Activated naive CD4-positive, alpha-beta T cell treated with anti-CD3 and anti-CD28 coated beads, Interleukin-2, amount 10 ng/mL, durations not matched to agents 7 days and 5 days (primary cell): Measurements from ENCODE around the gene CA5A.
"Not testable (repeated sequence)": the region's sequence is repeated elsewhere in the genome, so short reads cannot be mapped to it uniquely, and the experiment has no call there.

Experiments
- CTCF ChIA-PET: fragments of 350-600 bp; sonication (Branson Sonifier 250); formaldehyde crosslinking; loops from one replicate; lab custom pipeline; 2021; ENCODE audit warnings: antibody characterized with exemption; lab: Charles Lee
- DNase-seq: peaks from one replicate; pipeline ENCODE4 v3.0.0-alpha.2; 2020
- H3K27ac Mint-ChIP-seq: one replicate; pipeline ENCODE4 v1.8.0; 2021; ENCODE audit warnings: mild to moderate bottlenecking, moderate library complexity, mixed read lengths
- H3K27me3 Mint-ChIP-seq: one replicate; pipeline ENCODE4 v1.8.0; 2021; ENCODE audit warnings: mild to moderate bottlenecking, mixed read lengths
- H3K36me3 Mint-ChIP-seq: one replicate; pipeline ENCODE4 v1.8.0; 2021; ENCODE audit warnings: mixed read lengths
- H3K4me1 Mint-ChIP-seq: one replicate; pipeline ENCODE4 v1.8.0; 2021; ENCODE audit warnings: mixed read lengths
- H3K4me3 Mint-ChIP-seq: one replicate; pipeline ENCODE4 v1.8.0; 2021; ENCODE audit warnings: mild to moderate bottlenecking, moderate library complexity, mixed read lengths
- H3K9me3 Mint-ChIP-seq: one replicate; pipeline ENCODE4 v1.8.0; 2021; ENCODE audit warnings: mixed read lengths

Gene CA5A

DNA sequence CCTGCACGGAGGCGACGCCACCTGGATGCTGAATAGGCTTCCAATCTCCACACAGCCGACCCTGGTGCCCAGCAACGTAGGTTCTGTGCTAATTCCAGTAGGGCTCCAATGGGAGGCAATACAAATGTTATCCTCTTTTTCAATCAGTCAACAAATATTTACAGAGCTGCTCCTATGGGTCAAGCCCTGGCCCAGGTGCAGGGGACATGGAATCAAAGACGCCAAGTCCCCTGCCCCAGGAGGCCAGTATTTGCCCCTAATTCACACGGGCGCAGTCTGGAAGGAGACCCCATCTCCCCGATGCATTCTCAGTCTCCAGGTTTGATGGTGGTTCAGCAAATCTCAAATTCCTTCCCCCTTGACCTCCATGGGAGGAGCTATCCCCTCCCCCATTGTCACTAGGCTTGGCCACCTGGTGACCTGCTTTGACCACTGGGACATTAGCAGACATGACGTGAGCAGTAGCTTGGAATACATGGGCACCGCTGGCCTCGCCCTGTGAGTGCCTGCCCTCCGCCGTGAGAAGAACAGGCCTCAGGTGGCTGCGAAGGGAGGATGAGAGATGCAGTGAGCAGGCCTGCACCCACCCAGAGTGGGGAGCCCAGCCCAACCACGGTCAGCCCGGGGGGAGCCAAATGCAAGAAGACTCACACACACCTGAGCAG, 3.7 kb downstream of the CA5A start:
- CTCF ChIA-PET, H3K27ac Mint-ChIP-seq, H3K4me1 Mint-ChIP-seq, H3K9me3 Mint-ChIP-seq, DNase-seq, H3K36me3 Mint-ChIP-seq, H3K4me3 Mint-ChIP-seq: not testable (repeated sequence)
- peaks cover 33% of the 10 kb centered on the region for H3K27me3 Mint-ChIP-seq

DNA sequence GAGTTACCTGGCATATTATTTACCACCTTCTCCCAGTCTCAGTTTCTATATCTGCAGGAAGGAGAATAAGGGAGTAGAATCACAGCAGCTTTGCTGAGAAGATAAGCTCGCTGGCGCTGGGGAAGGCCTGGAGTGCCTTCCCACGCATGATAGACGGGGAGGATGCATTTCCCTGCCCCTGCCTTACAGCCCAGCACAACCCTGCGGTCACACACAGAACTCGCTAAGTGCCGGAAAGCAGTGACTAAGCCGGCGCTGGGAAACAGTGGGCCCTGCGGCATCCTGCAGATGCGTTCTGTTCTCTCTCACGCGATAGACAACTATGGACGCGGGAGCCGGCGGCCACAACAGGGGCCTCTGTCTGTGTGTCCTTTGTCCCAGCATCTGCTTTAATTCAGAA, 4.8 kb downstream of the CA5A start:
- no peak for DNase-seq
- H3K36me3 Mint-ChIP-seq, result no peaks in the 10 kb centered on the region
- no peak overlapping the region for H3K4me3 Mint-ChIP-seq
- CTCF ChIA-PET, result no interaction called here
- peaks cover 1% of the 10 kb centered on the region for H3K4me1 Mint-ChIP-seq
- no peaks in the 10 kb centered on the region for H3K9me3 Mint-ChIP-seq
- no peak overlapping the region for H3K27ac Mint-ChIP-seq
- peaks cover 33% of the 10 kb centered on the region for H3K27me3 Mint-ChIP-seq

DNA sequence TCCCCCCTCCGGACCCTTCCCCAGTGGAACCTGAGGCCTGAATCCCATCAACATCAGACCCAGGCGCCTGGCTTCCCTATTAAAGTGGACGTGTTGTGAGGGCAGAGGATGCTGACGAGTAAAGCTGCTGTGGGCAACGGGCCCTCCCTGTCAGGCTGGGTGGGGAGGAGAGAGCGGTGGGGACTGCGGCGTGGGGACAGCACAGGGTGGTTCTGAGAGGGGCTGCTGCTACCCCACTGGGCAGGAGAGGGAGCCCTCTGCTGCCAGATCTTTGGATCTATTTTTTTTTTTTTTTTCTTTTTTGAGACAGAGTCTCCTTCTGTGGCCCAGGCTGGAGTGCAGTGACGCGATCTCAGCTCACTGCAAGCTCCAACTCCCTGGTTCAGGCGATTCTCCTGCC, 5.9 kb downstream of the CA5A start:
- no peak overlapping the region for H3K27ac Mint-ChIP-seq
- H3K4me3 Mint-ChIP-seq, result no peak overlapping the region
- no peak for DNase-seq
- peaks cover 5% of the 10 kb centered on the region for H3K4me1 Mint-ChIP-seq
- peaks cover 39% of the 10 kb centered on the region for H3K27me3 Mint-ChIP-seq
- H3K36me3 Mint-ChIP-seq, result no peaks in the 10 kb centered on the region
- no peaks in the 10 kb centered on the region for H3K9me3 Mint-ChIP-seq
- CTCF ChIA-PET, result interaction anchor here (0.6 to 0.7 kb wide), 2 partner anchors 28 to 139 kb away, joined by 3 to 5 read pairs; no protein-coding TSS in a partner anchor

DNA sequence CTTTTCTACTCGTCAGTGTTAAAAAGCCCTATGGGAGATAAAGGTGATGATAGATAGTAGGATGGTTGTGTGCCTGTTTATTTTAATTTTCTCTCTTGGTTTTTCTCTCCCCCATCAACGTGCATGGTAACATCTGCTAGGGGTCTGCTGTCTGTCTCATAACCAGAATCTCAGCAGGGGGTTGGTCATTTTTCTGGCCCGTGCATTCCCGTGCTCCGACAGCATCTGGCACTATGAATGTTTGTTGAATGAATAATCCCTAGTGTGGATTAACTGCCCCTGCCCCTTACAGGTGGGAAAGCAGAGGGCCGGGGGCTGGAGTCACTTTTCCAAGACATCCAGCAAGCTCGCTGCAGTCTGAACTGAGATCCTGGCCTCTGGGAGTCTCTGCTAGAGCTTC, 6.3 kb downstream of the CA5A start:
- no peak overlapping the region for H3K4me3 Mint-ChIP-seq
- CTCF ChIA-PET, result no interaction called here
- no peaks in the 10 kb centered on the region for H3K9me3 Mint-ChIP-seq
- no peaks in the 10 kb centered on the region for H3K36me3 Mint-ChIP-seq
- no peak overlapping the region for H3K27ac Mint-ChIP-seq
- no peak for DNase-seq
- peaks cover 5% of the 10 kb centered on the region for H3K4me1 Mint-ChIP-seq
- peaks cover 39% of the 10 kb centered on the region for H3K27me3 Mint-ChIP-seq

DNA sequence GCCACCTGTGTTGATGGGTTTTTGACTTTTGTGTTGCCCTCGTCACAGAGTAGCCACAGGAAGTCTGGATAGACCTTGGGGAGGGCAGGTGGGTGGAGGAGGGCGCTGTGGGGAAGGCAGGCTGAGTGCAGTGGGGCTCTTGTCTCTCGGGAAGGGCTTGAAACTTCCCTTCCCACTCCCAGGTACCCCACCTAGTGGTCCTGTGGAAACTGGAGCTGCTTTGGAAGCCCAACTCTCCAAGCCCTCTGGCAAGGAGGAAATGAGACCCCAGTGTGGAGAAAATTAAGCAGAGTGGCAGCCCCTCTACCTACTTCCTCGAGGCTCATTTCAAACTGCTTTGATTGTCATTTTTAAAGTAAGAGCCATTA, 9.2 kb downstream of the CA5A start:
- H3K27ac Mint-ChIP-seq, result no peak overlapping the region
- peaks cover 52% of the 10 kb centered on the region for H3K27me3 Mint-ChIP-seq
- CTCF ChIA-PET, result interaction anchor here (0.8 to 0.9 kb wide), 2 partner anchors 10 to 21 kb away, joined by 3 read pairs; no protein-coding TSS in a partner anchor
- H3K9me3 Mint-ChIP-seq, result no peaks in the 10 kb centered on the region
- no peak for DNase-seq
- no peak overlapping the region for H3K4me3 Mint-ChIP-seq
- peaks cover 5% of the 10 kb centered on the region for H3K4me1 Mint-ChIP-seq
- no peaks in the 10 kb centered on the region for H3K36me3 Mint-ChIP-seq

DNA sequence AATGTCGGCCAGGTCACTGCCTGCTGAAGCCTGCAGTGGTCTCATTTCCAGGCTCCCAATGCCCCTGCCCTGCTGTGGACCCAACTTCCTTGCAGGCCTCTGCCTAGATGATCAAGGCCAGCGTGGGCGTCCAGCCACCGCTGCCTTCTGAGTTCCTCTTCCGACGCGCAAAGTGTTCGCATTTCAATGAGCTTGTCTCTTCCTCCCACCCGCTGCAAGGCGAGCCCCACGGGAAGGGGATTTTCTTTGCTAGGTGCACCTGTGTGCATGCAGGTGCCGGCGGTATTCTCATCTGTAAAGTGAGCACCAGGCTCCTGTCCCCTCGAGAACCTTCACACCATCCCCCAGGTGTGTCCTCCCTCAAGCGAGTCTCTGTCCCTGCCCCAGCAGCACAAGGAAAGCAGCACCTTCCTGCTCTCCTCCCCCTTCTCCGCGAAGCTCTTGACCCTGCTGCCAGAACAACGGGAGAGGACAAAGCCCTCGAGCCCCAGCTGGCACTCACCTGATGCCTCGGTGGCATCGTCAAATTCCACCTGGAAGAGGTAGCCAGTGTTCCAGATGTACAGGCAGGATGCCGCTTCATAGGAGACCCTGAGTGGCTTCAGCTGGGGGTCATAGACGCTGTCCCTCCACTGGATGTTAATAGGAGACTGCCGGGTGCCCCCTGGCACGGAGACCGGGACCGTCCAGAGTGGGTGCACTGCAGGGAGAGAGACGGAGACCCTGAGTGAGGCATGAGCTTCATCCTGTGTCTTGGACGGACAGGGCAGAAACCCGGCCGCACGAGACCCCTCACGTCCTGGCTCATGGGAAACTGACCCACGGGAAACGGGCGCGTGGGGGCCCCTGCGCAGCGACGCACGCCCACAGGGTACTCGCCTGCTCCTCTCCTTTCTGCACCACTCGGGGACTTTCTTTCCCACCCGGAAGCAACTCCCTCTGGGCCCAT, 9.8 kb downstream of the CA5A start:
- H3K9me3 Mint-ChIP-seq, result no peaks in the 10 kb centered on the region
- no peaks in the 10 kb centered on the region for H3K36me3 Mint-ChIP-seq
- H3K4me1 Mint-ChIP-seq, result peaks cover 5% of the 10 kb centered on the region
- no peak for DNase-seq
- CTCF ChIA-PET, result interaction anchor here (1.0 to 1.7 kb wide), 5 partner anchors 11 to 148 kb away, joined by 3 to 5 read pairs (median 3); no protein-coding TSS in a partner anchor
- peak overlapping the region; percentile 52 for H3K27ac Mint-ChIP-seq
- H3K27me3 Mint-ChIP-seq, result peaks cover 52% of the 10 kb centered on the region
- H3K4me3 Mint-ChIP-seq, result no peak overlapping the region

DNA sequence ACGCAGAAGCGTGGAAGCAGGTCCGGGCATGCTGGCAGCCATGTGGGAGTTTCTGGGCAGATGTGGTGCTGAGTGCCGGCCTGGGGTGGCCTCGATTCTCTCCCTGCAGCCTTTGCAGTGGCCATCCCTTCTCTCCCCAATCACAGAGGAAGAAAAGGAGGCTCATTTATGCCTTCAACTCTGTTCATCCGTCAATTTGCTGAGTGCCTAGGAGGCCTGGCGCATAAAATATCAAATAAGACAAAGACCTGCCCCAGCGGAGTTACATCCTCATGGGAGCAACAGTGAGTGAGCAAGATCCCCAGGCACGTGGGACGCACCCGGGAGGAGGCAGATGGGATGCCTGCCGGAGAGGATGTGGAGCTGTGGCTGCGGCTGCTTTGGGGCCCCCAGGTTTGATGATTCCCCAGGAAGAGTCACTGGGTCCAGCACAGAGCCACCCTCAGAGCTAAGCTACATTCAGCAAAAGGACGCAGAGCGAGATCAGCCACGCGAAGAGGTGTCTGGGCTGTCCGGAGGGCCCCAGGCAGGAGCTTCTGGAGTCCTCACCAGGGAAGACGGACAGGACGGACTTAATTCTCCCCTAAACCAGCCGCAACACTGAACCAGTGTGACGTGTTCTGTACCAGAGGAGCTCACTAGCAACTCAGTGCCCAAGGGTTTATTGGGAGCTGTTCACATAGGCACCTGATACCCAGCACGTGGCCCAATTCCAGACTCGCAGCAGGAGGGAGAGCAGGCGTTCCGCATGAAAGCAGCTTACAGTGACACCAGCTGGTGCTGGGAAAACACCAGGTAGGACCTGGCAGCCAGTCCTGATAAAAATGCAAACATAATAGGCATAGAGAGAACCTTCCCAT, 11.3 kb downstream of the CA5A start:
- DNase-seq, result no peak
- Mint-ChIP-seq H3K36me3 (no peaks in the 10 kb centered on the region), H3K27ac (no peak overlapping the region), H3K27me3 (peaks cover 56% of the 10 kb centered on the region), H3K9me3 (no peaks in the 10 kb centered on the region), H3K4me1 (peaks cover 5% of the 10 kb centered on the region), H3K4me3 (no peak overlapping the region)
- CTCF ChIA-PET, result interaction anchor here (1.0 to 1.7 kb wide), 3 partner anchors 9 to 146 kb away, joined by 3 to 5 read pairs (median 3); no protein-coding TSS in a partner anchor

DNA sequence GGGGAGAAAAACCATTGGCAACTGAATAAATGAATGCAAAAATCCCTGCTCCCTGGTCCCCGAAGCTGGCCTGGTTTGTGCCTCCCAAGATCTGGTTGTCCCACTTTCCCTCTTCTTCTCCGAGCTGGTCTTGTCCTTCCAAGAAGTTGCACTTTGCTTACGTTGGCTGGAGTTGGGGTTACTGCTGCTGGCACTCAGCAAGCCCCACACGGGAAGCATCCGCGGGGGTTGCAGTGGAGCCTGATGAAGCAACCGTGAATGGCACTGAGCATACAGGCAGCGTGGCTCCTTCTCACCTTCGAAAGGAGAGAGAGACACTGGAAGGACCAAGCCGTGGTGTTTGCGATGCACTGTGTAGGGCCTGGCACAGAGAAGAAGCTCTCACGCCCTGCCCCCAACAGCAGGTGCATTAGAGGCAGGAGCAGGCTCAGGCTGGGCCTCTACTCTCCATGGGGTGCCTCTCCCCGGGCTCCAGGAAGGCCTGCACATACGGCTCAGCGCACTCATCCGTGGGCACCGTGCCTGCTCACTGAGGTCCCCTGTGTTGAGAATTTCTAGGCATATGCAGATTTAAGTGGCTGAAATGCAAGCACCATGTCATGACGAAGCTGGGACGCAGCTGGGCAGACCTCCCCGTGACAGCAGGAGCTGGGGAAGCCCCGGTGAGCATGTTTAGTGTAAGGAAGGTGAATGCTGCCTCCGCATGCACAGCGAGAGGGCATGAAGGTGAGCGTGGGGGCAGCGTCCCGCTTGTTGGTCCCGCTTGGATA, 12.1 kb downstream of the CA5A start:
- DNase-seq, result no peak
- H3K27ac Mint-ChIP-seq, result no peak overlapping the region
- peaks cover 5% of the 10 kb centered on the region for H3K4me1 Mint-ChIP-seq
- H3K27me3 Mint-ChIP-seq, result peaks cover 64% of the 10 kb centered on the region
- no peaks in the 10 kb centered on the region for H3K36me3 Mint-ChIP-seq
- no peaks in the 10 kb centered on the region for H3K9me3 Mint-ChIP-seq
- H3K4me3 Mint-ChIP-seq, result no peak overlapping the region
- CTCF ChIA-PET, result no interaction called here

DNA sequence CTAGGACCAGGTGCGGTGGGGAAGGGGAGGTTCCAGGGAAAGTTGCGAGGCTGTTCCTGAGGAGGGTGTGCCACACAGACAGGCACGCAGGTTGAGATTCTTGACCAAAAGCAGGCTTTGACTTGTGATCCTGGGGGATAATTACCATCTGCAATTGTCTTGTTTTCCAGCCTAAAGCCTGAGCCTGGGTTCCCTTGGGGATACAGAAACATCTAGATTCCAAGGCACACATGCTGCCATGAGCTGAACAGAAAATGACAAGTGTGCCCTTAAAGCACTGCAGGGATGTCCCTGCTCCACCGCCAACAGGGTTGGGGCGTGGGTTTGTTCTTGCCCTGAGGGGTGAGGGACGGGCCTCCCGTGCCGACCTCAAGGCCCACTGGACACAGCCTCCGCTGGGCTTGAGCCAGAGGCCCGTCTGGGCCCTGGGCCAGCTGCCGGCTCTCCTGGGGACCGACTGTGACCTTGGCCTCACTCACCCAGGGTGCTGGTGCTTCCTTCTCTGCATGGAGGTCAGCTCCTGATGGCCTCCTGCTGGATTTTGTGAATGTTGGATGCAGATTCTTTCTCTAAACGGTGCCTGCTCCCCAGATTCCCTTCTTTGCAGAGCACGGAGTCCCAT, 14.0 kb downstream of the CA5A start:
- no peak overlapping the region for H3K27ac Mint-ChIP-seq
- no peak overlapping the region for H3K4me3 Mint-ChIP-seq
- CTCF ChIA-PET, result no interaction called here
- H3K9me3 Mint-ChIP-seq, result no peaks in the 10 kb centered on the region
- H3K4me1 Mint-ChIP-seq, result peaks cover 9% of the 10 kb centered on the region
- H3K27me3 Mint-ChIP-seq, result peaks cover 68% of the 10 kb centered on the region
- no peak for DNase-seq
- H3K36me3 Mint-ChIP-seq, result no peaks in the 10 kb centered on the region

DNA sequence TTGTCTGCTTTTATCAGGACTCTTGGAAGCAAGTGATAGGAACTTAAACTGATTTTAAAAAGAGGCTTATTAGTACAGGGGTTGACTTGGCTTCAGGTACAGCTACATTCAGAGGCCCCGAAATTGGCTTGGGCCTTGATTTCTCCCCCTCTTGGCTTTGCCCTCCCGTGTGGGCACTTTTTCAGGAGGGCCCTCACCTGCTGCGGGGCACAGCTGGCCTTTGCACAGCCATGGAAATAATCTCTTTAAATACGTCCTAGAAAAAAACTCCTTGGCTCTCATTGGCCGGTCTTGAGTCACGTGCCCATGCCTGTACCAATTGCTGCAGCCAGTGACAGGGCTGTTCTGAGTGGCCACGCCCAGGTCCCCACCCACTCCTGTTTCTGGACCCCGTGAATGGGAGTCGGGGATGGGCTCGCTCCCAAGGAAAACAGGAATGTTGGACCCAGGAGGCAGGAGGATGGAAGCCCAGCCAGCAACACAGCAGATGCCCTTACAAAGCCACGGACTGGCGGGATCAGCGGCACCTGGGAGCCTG, 15.0 kb downstream of the CA5A start:
- Mint-ChIP-seq H3K4me3 (no peak overlapping the region), H3K36me3 (no peaks in the 10 kb centered on the region), H3K27ac (no peak overlapping the region), H3K4me1 (peaks cover 6% of the 10 kb centered on the region), H3K9me3 (no peaks in the 10 kb centered on the region), H3K27me3 (peaks cover 58% of the 10 kb centered on the region)
- CTCF ChIA-PET, result interaction anchor here (0.9 kb wide), 1 partner anchor 10 kb away, joined by 3 read pairs; no protein-coding TSS in a partner anchor
- no peak for DNase-seq

DNA sequence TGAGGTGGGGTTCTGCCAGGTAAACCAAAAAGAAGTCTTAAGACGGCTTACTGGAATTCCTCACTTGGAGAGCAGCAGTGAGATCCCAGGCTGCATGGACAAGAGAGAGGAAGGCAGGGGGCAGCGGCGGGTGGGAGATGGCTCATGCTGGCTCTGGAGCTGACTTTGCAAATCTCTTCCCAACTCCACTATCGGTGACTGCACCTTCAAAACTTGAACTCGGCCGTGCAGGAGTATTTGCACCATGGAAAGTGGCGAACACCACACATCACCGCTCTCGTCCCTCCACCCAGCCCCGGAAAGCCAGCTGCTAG, 16.7 kb downstream of the CA5A start:
- Mint-ChIP-seq H3K27ac (no peak overlapping the region), H3K36me3 (no peaks in the 10 kb centered on the region), H3K4me3 (no peak overlapping the region), H3K27me3 (peaks cover 47% of the 10 kb centered on the region), H3K4me1 (peaks cover 4% of the 10 kb centered on the region), H3K9me3 (no peaks in the 10 kb centered on the region)
- no peak for DNase-seq
- CTCF ChIA-PET, result no interaction called here

DNA sequence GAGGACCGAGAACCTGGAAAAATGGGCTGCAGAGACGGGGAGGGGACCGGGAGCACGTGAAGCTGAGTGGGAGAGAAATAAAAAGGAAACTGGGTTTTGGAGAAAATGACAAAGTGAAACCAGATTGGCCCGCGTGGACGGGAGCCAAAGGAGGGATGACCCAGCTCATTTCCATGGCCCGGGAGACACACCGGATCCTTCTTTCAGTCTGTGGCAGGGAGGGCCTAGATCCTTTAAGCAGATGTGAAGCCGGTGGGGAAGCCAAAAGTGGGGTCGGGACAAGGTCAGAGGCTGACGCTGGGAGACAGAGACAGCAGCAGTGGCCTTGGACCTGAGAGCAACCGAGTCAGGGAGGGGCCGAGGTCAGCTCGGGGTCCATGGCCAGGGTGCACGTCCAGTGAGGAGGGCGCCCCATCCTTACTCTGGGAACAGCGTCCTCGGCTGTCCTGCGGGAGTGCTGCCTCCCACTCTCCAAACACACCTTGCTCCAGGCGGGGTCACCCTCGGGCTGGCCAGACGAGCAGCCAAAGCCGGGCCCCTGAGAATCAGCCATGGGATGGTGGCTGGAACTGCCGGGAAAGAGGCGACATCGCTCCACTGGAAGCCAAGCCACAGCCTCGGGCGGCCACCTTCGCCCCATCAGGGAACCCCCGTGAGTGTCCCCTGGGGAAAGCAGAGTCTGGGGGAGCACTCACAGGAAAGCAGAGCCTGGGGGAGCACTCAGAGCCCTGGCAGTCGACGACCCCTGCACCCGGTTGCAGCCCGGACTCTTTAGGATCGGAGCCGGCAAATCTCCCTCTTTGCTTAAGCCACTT, 17.3 kb downstream of the CA5A start:
- no peak overlapping the region for H3K27ac Mint-ChIP-seq
- CTCF ChIA-PET, result no interaction called here
- peaks cover 4% of the 10 kb centered on the region for H3K4me1 Mint-ChIP-seq
- H3K27me3 Mint-ChIP-seq, result peaks cover 44% of the 10 kb centered on the region
- DNase-seq, result no peak
- no peaks in the 10 kb centered on the region for H3K9me3 Mint-ChIP-seq
- no peak overlapping the region for H3K4me3 Mint-ChIP-seq
- H3K36me3 Mint-ChIP-seq, result no peaks in the 10 kb centered on the region
